Diencephalon (tissue), 1 donor: Measurements from ENCODE around the gene IFI35. TPM values are rescaled to one million over a fixed set of nuclear protein-coding genes. Genes with fewer than 3 reads are reported as not detected.

ENCODE experiments used
- small RNA-seq: library from RNA; depleted of rRNA; stranded (forward); fragments of <200 nt; gene quantifications from one replicate; pipeline ENCODE3, GENCODE V24; 2014
- total RNA-seq: library from RNA; depleted of rRNA; stranded (reverse); fragments of >200 nt; gene quantifications from one replicate; pipeline ENCODE4 v1.2.3, GENCODE V29; 2014

IFI35 gene
- 4.8 TPM for total RNA-seq

DNA sequence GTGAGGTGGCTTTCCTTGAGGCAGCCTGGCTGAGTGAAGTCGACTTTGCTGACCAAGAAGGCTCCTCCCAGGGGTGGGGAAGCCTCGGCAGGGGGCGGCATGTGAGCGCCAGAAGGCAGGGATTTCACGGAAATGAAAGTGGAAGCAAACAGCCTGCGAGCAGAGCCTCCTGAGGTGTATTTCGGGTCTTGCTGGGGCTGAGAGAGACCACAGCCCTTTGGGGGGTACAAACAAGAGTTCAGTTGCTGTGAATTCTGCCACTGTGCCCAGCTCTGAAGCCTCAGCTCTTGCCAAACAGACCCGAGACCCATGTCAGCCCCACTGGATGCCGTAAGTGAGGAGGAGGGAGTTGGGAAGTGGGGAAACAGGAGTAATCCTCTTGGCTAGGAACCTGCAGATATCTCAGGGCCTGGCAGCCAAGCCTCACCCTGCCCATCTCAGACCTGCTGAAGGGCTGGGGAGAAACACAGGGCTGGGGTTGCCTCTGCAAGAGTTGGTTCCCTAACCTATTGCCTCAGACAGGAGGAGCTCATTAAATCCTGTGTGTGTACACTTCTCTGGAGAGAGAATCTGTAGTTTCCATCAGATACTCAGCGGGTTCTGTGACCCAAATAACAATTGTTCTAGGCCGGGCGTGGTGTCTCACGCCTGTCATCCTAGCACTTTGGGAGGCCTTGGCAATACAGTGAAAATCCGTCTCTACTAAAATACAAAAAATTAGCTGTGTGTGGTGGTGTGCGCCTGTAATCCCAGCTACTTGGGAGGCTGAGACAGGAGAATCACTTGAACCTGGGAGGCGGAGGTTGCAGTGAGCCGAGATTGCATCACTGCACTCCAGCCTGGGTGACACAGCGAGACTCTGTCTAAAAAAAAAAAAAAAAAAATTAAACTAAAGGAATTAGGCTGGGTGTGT lies at the start of gene IFI35:
Gene IFI35 (plus strand): TSS at position 146 of the 913 bp plus-strand sequence. CDS start 164 bp downstream, at position 310.

DNA sequence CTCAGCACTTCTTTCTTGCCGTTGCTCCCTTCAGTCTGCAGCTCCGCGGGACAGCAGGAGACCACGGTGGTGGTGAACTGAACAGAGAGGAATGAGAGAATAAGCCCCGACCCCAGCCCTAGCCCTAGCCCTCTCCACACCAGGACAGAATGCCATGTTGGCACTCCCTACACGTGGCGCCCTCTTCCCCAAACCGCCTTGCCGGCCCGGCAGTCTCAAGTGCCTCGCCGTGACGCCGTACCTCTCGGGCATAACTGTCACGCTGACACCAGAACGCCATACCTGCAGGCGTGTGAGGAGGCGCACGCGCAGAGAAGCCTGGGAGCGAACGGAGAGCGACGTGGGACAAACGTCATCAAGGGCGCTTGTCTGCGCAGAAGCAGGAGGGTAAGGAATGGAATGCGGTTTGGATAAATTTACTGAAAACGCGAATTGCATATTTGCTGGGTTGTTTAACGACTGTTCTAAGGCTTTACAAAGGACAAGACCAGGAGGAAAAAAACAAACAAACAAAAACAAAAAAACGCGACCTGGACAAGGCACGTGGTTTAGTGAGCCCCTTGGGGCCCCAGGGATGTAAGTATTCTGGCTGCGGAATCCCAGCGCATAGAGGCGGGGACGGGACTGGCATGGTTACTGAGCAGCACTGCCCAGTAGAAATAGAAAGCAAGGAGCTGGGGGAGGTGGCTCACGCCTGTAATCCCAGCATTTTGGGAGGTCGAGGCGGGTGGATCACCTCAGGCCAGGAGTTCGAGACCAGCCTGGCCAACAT lies 42.2 kb upstream of the IFI35 start, which contains the start of gene AARSD1:
Gene AARSD1 (minus strand): TSS at position 294 of the 772 bp plus-strand sequence. CDS start 14 bp downstream, at position 280.

GRCh38 chr17:42979511-42980273 lies 26.9 kb upstream of the IFI35 start, which contains the start of gene PTGES3L:
Gene PTGES3L (minus strand): TSS chr17:42980080. CDS start chr17:42980053, 27 bp downstream.

DNA sequence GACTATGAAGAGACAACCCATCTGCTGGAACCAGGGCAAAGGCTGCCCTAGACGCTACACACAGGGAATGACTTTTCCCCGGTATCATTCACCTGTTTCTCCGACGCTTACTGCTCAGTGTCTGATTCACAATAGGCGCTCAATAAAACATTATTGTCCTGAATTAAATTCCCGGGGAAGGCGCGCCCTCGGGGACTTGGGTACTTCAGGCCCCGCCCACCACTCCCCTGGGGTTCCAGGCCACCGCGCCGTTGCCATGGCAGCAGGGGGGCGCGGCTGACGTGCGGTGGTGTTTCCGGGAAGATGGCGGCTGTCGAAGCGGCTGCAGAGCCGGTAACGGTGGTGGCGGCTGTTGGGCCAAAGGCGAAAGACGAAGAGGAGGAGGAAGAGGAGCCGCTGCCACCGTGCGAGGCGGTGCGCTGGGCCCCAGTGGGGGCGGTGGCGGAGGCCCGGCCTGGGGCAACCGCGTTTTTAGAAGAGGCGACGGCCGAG lies 26.3 kb upstream of the IFI35 start, which contains the start of gene RUNDC1:
Gene RUNDC1 (plus strand): TSS at position 292 of the 492 bp plus-strand sequence. CDS start 12 bp downstream, at position 304.

GRCh38 chr17:42997984-42998938 lies 8.3 kb upstream of the IFI35 start, which contains the start of gene RPL27:
Gene RPL27 (plus strand): TSS chr17:42998419. CDS start chr17:42998751, 332 bp downstream.

GRCh38 chr17:43021741-43022512 lies 15.3 kb downstream of the IFI35 start, which contains the start of gene VAT1:
Gene VAT1 (minus strand): TSS chr17:43022385. CDS start chr17:43022322, 63 bp downstream.

DNA sequence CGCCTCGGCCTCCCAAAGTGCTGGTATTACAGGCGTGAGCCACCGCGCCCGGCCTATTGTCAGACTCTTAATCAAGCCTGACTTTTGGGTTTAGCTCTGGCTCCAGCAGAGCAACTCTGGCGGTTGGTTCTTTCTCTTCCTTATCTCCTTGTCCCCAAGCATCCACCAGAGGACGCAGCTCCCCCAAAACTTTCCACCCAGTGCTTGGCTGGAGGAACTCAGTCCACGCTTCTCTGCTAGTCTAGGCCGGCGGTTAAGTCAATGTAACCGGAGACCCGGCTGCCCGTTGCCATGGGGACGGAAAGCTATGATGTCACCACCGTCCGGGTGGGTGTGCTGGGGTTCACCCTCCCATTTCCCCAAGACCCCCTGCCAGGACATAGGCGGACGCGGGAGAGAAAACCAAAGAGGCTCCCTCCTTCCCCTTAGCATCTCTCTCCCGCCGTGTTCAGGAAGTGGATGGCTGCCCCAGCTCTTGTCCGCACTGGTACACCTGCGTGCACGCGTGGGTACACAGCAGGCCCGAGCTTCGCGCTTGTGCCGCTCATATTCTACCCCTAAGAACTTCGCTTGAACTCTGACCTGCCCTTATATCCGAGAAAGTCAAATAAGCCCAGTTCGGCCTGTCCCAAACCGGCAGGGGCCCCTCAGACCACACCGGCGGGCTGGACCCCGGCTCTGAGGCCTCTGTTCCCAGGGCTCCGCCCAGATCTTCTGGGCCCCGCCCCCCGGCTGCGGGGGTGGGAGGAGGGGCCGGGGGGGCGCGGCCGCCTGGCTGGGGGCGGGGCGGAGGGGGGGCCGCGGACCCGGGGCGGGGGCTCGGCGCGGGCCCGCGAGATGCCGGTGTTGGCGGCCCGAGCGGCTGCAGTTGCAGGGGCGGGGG lies 18.1 kb downstream of the IFI35 start, which contains the start of gene RND2:
Gene RND2 (plus strand): TSS at position 825 of the 883 bp plus-strand sequence. CDS start 117 bp downstream, outside the sequence.

Small RNAs within 50 kb of the gene (small RNA-seq; reads per million reads assigned to genes)
- gene AARSD1, result not detected

Other genes with a start within 250 kb of the IFI35 start
- gene RAMP2, start 245.6 kb upstream of the IFI35 start, total RNA-seq, result 16.6 TPM
- gene VPS25, start 233.3 kb upstream of the IFI35 start, total RNA-seq, result 39.2 TPM
- 0.69 TPM for gene WNK4, start 226.2 kb upstream of the IFI35 start, total RNA-seq
- gene COA3, start 208.1 kb upstream of the IFI35 start, total RNA-seq, result 99.9 TPM
- 0.92 TPM for gene CNTD1, start 207.9 kb upstream of the IFI35 start, total RNA-seq
- 73.1 TPM for gene BECN1, start 182.5 kb upstream of the IFI35 start, total RNA-seq
- gene PSME3, start 173.4 kb upstream of the IFI35 start, total RNA-seq, result 55.1 TPM
- 1.2 TPM for gene AOC2, start 162.2 kb upstream of the IFI35 start, total RNA-seq
- 0.46 TPM for gene AOC3, start 155.6 kb upstream of the IFI35 start, total RNA-seq
- gene G6PC1, start 106.0 kb upstream of the IFI35 start, total RNA-seq, result under 0.01 TPM
- gene AARSD1, start 42.3 kb upstream of the IFI35 start, total RNA-seq, result 29.1 TPM
- 3.7 TPM for gene PTGES3L, start 26.7 kb upstream of the IFI35 start, total RNA-seq
- 21.2 TPM for gene RUNDC1, start 26.2 kb upstream of the IFI35 start, total RNA-seq
- gene RPL27, start 8.4 kb upstream of the IFI35 start, total RNA-seq, result 935 TPM
- gene VAT1, start 15.6 kb downstream of the IFI35 start, total RNA-seq, result 172 TPM
- 28.4 TPM for gene RND2, start 18.4 kb downstream of the IFI35 start, total RNA-seq
- gene BRCA1, start 118.6 kb downstream of the IFI35 start, total RNA-seq, result 15.2 TPM
- gene NBR1, start 164.4 kb downstream of the IFI35 start, total RNA-seq, result 81.0 TPM
- 0.92 TPM for gene TMEM106A, start 205.1 kb downstream of the IFI35 start, total RNA-seq
- not detected for gene CCDC200, start 221.8 kb downstream of the IFI35 start, total RNA-seq
- not detected for gene RNU2-1, start 227.2 kb downstream of the IFI35 start, total RNA-seq